Fibroblast of skin of abdomen (primary cell): ENCODE data around the gene LST1.

Experiments used
- DNase-seq: peaks from one replicate; pipeline ENCODE4 v3.0.0-alpha.2; 2013

The LST1 gene

GRCh38 chr6:31560697-31561058 is 25.4 kb upstream of the LST1 start:
- no peak for DNase-seq

GRCh38 chr6:31567531-31568370 is 18.3 kb upstream of the LST1 start:
- no peak for DNase-seq

- no peak for DNase-seq
These were observed 17.5 kb upstream of the LST1 start for GRCh38 chr6:31568537-31568961.

- DNase-seq, result no peak
These were observed 16.1 kb upstream of the LST1 start for GRCh38 chr6:31569861-31570536.

- DNase-seq, result no peak
These were observed 13.8 kb upstream of the LST1 start, which contains the start of gene LTA for GRCh38 chr6:31572041-31572911. Gene LTA (plus strand): TSS chr6:31572289. CDS start chr6:31572743, 454 bp downstream.

GRCh38 chr6:31573239-31574105 is 12.6 kb upstream of the LST1 start:
- DNase-seq, result no peak

- DNase-seq, result no peak
These were observed 11.7 kb upstream of the LST1 start for GRCh38 chr6:31574106-31575061.

- no peak for DNase-seq
These were observed 10.7 kb upstream of the LST1 start, which contains the start of gene TNF for GRCh38 chr6:31575335-31575901. Gene TNF (plus strand): TSS chr6:31575565. CDS start chr6:31575742, 177 bp downstream.

- DNase-seq, result no peak
These were observed 10.0 kb upstream of the LST1 start for GRCh38 chr6:31575952-31576685.

GRCh38 chr6:31576897-31577578 is 9.0 kb upstream of the LST1 start:
- no peak for DNase-seq

- DNase-seq, result no peak
These were observed 8.5 kb upstream of the LST1 start for GRCh38 chr6:31577579-31577966.

GRCh38 chr6:31578184-31579118 is 7.6 kb upstream of the LST1 start:
- DNase-seq, result no peak

GRCh38 chr6:31579119-31579505 is 7.0 kb upstream of the LST1 start:
- DNase-seq, result no peak

GRCh38 chr6:31579546-31580437 is 6.3 kb upstream of the LST1 start:
- DNase-seq, result no peak

- DNase-seq, result no peak
These were observed 5.7 kb upstream of the LST1 start for GRCh38 chr6:31580438-31580740.

GRCh38 chr6:31580807-31581433 is 5.2 kb upstream of the LST1 start:
- peak; percentile 79 for DNase-seq
